Lower lobe of right lung (tissue), 2 donors: Measurements from ENCODE around the gene SMAD7. TPM values are rescaled to one million over a fixed set of nuclear protein-coding genes. Genes with fewer than 3 reads are reported as not detected.

ENCODE experiments used
- ATAC-seq, 2 donors: fragments of 200-7000 bp; cut with Tn5 transposase; one replicate each; pipeline ENCODE4 v1.9.1; 2020 to 2022; ENCODE audit warnings: mild to moderate bottlenecking in 2 of 2, moderate library complexity in 2 of 2
- DNase-seq: peaks from one replicate; pipeline ENCODE4 v3.0.0-alpha.2; 2020
- H3K27ac ChIP-seq: fragments of 200-600 bp; one replicate; pipeline ENCODE4 v1.8.0; 2022
- H3K27me3 ChIP-seq: fragments of 200-600 bp; one replicate; pipeline ENCODE4 v1.8.0; 2022; ENCODE audit warnings: low read depth
- H3K36me3 ChIP-seq: fragments of 200-600 bp; one replicate; pipeline ENCODE4 v1.8.0; 2022; ENCODE audit warnings: mild to moderate bottlenecking
- H3K4me1 ChIP-seq: fragments of 200-600 bp; one replicate; pipeline ENCODE4 v1.8.0; 2022
- H3K4me3 ChIP-seq: fragments of 200-600 bp; one replicate; pipeline ENCODE4 v1.8.0; 2022; ENCODE audit warnings: mild to moderate bottlenecking
- H3K9me3 ChIP-seq: fragments of 200-600 bp; one replicate; pipeline ENCODE4 v1.8.0; 2022
- intact Hi-C: fragments of 100-400 bp; cut with DNase I; formaldehyde crosslinking; loops from one replicate; pipeline ENCODE4 v1.11.0; 2022
- total RNA-seq: library from RNA; stranded (reverse); fragmentation: NEBNext Ultra II Directional; extraction: Animal tissue kit (Norgen Biotek cat#: 25700); gene quantifications from one replicate; pipeline ENCODE4 v1.2.1, GENCODE V29; 2021
- TF ChIP-seq, protein P1 (sequence below): fragments of 200-600 bp; IDR thresholded peaks from one replicate; pipeline ENCODE4 v1.8.0; 2022; ENCODE audit warnings: antibody characterized with exemption, mild to moderate bottlenecking
- donor health status: DM: no; HTN: yes; CAD: no; lungs with severe emphysema.

The SMAD7 gene
- total RNA-seq, 1 donor from 2014 or later, result 63.4 TPM

DNA sequence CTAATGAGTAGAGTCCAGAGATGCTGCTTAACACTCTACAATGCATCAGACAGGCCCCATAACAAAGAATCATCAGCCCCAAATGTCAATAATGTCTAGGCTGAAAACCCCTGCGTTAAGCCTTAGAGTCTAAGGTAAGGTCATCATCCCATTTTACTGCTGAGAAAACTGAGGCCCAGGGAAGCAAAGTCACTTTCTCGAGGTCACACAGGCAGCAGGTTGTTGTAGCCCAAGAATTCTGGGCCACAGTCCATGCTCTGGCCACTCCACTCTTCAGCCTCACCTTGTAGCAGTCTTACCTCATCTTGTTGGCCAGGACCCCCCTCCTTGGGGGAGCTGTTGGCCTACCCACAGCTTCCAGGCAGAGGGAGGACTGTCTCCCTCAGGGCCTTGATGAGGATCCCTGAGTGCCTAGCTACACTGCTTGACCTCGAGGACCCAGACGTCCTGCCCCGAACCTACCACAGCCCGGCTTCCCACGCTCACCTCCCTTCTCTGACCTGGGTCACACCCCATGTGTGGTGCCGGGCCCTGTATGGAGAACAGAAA, 54.4 kb downstream of the SMAD7 start:
- H3K27me3 ChIP-seq, result no peaks in the 10 kb centered on the region
- no peaks in the 10 kb centered on the region for H3K36me3 ChIP-seq
- peaks cover 37% of the 10 kb centered on the region for H3K4me1 ChIP-seq
- DNase-seq (no peak), ATAC-seq (no peak)
- H3K27ac ChIP-seq, result peak overlapping the region; percentile 36
- TF ChIP-seq, protein P1, sequence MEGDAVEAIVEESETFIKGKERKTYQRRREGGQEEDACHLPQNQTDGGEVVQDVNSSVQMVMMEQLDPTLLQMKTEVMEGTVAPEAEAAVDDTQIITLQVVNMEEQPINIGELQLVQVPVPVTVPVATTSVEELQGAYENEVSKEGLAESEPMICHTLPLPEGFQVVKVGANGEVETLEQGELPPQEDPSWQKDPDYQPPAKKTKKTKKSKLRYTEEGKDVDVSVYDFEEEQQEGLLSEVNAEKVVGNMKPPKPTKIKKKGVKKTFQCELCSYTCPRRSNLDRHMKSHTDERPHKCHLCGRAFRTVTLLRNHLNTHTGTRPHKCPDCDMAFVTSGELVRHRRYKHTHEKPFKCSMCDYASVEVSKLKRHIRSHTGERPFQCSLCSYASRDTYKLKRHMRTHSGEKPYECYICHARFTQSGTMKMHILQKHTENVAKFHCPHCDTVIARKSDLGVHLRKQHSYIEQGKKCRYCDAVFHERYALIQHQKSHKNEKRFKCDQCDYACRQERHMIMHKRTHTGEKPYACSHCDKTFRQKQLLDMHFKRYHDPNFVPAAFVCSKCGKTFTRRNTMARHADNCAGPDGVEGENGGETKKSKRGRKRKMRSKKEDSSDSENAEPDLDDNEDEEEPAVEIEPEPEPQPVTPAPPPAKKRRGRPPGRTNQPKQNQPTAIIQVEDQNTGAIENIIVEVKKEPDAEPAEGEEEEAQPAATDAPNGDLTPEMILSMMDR, result no peak
- intact Hi-C loops, result no loop called here
- no peaks in the 10 kb centered on the region for H3K9me3 ChIP-seq
- H3K4me3 ChIP-seq, result no peak overlapping the region

DNA sequence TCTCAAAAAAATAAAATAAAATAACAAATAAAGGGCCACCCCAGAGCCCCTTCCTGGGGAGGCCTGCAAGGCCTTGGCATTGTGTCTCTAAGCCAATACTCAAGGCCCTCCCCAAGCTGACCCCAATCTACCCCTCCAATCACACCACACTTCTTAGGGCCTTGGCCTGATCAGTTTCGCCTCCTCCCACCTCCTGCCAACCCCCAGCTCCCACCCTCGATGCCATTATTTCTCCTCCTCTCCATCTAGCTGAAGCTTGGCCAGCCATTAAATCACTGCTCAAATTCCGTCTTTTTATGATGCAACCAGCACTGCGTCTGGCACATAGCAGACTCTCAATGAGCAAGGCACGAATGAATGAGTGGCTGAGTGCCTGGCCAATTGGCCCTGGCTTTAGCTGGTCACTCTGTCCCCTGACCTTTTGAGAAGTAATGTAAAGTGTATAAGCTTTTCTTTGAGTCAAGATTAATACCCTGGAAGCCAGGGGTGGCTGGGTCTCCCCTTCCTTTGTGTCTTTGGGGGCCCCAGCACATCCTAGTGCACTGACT, 55.9 kb downstream of the SMAD7 start:
- H3K27me3 ChIP-seq, result no peaks in the 10 kb centered on the region
- no peak overlapping the region for H3K4me3 ChIP-seq
- H3K36me3 ChIP-seq, result no peaks in the 10 kb centered on the region
- ATAC-seq, result no peak
- DNase-seq, result no peak
- TF ChIP-seq, protein P1, result no peak
- no peak overlapping the region for H3K27ac ChIP-seq
- H3K9me3 ChIP-seq, result no peaks in the 10 kb centered on the region
- peaks cover 36% of the 10 kb centered on the region for H3K4me1 ChIP-seq
- intact Hi-C loops, result no loop called here

DNA sequence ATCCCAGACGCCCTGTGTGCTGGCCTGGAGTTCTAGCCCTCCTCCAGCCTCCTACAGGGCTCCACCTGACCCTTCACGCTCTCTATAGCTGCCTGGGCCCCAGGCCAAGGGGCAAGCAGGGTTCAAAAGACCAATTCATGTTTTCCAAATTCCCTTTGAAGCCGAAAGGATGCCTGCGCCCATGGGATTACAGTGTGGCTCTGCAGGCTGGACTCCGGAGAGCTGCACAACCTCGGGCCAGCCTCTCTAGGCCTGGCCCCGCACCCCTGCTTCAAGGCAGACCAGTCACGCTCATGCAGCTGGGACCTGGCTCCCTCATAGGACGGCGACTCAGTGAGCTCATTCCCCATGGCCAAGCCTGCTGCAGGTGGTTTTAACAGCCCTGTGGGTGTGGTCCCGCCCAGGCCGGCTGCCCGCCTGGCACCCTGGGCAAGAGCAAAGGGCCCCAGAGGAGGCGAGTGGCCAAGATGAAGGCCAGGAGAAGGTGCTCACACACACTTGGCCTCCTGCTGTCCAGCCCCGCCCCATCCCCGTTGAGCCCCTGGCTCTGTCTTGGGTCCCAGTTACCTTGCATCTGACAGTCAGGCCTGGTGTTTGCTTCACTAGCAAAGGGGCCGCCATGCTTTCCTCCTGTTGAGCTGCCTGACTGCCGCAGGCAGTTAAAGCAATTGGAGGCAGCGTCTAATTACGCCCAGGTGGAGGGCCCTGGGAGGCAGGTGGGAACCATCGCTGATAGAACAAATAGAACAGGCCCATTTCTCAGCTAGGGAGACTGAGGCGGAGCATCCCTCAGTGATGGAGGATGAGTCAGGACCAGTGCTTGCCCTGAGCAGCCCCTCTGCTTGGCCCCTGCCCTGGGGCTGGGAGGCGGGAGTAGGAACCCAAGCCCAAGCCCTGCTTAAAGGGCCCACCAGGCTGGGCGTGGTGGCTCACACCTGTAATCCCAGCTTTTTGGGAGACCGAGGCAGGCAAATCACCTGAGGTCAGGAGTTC, 56.9 kb downstream of the SMAD7 start:
- no peaks in the 10 kb centered on the region for H3K36me3 ChIP-seq
- ATAC-seq (peak in 1 of 2 donors; percentile 64), DNase-seq (no peak)
- peaks cover 43% of the 10 kb centered on the region for H3K4me1 ChIP-seq
- H3K9me3 ChIP-seq, result no peaks in the 10 kb centered on the region
- intact Hi-C loops, result no loop called here
- TF ChIP-seq, protein P1, result no peak
- H3K27ac ChIP-seq, result no peak overlapping the region
- no peak overlapping the region for H3K4me3 ChIP-seq
- H3K27me3 ChIP-seq, result no peaks in the 10 kb centered on the region

DNA sequence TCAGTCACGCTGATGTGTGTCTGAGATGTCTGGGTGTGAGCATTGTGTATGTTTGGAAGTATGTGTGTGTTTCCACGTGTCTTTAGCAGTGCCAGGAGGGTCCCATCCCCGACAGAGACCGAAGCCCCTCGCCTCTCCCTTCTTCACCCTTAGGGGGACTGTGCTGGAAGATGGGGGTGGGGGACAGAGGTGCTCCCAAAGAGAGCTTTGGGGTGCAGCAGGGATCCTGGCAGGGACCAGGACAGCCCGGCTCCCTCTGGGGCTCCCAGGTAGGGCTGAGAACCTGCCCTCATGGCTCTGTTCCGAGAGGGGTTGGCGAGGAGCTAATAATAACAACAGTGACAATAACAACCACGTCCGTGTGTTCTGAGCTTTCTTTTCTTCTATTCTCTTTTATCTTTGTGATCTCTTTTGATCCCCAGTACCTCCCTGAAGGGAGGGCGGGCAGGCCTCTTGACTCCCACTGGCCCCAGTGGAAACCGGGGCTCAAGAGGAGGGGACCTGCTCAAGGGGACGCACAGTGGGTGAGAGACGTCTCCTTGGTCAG, 57.6 kb downstream of the SMAD7 start:
- no peaks in the 10 kb centered on the region for H3K36me3 ChIP-seq
- ATAC-seq, result no peak
- intact Hi-C loops, result no loop called here
- no peak overlapping the region for H3K27ac ChIP-seq
- no peak overlapping the region for H3K4me3 ChIP-seq
- TF ChIP-seq, protein P1, result no peak
- no peak for DNase-seq
- no peaks in the 10 kb centered on the region for H3K9me3 ChIP-seq
- H3K4me1 ChIP-seq, result peaks cover 42% of the 10 kb centered on the region
- H3K27me3 ChIP-seq, result no peaks in the 10 kb centered on the region

DNA sequence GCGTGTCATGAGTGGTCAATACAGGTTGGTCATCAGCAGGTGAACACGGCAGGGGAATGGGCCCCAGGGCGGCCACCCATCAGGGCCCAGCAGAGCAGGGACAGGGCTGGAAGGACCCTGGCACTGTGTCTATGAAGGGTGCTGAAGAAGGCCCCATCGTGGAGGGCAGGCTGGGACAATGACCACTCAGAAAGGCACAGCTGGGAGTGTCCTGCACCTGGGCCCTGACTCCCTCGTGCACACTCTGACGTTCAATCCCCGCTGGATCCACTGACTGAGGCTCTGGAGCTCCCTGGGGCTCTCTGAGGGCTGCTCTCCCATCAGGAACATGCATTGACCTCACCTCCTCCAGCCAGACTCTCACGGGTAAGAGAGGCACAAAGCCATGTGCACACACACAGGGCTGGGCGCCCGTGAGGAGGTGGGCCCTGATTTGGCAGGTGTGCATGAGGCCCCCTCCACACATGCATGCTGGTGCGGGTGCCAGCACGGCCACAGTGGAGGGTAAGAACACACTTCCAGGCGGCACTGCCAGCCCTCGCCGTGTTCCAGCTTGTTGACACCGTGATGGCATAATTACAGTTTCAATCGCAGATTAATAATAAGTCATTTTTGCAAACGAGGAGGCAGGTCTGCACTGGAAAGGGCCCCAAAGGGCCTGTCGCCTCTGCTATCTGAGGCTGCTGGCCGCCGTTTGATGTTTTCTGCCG, 58.5 kb downstream of the SMAD7 start:
- Histone ChIP-seq H3K9me3 (no peaks in the 10 kb centered on the region), H3K27me3 (no peaks in the 10 kb centered on the region), H3K4me1 (peaks cover 41% of the 10 kb centered on the region), H3K27ac (no peak overlapping the region), H3K36me3 (no peaks in the 10 kb centered on the region), H3K4me3 (no peak overlapping the region)
- intact Hi-C loops, result no loop called here
- ATAC-seq (no peak), DNase-seq (no peak)
- TF ChIP-seq, protein P1, result no peak
